ENCODE results near the gene TSPAN6.

TSPAN6 gene

DNA sequence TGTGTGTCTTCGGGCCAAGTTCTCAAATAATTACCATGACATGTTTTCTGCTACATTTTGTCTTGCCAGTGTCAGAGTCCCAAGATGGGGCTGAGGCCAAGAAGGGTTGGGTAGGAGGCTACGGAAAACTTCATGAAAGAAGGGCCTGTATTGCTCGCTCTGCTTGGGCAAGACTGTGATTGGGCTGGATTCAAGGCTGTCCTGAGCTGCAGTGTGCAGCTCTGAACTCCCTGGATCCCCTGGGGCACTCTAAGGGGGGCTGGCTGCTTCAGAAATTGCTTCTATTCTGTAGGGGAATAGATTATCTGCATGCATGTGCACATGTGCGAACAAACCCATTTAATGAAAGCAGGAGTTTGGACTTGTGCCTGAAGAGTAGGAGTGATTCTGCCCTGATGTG is 13.6 kb downstream of the TSPAN6 start:
- H3K4me3 ChIP-seq (ENCODE audit: insufficient read depth, low read depth, low read length): no peak overlapping the region
- H3K27ac ChIP-seq (ENCODE audit: insufficient read depth, low read depth, low read length, poor library complexity, severe bottlenecking): no peak overlapping the region
- 88 to 89% methylated on average over 3 to 4 of the region's 4 CpGs for WGBS, 2 experiments
- H3K27me3 ChIP-seq (ENCODE audit: control insufficient read depth, insufficient read depth, low read length, poor library complexity, severe bottlenecking): no peaks in the 10 kb centered on the region
- H3K36me3 ChIP-seq (ENCODE audit: control insufficient read depth, insufficient read depth, low read length): no peaks in the 10 kb centered on the region
- no peaks in the 10 kb centered on the region for H3K4me1 ChIP-seq (ENCODE audit: control insufficient read depth, insufficient read depth, low read length)
- no peaks in the 10 kb centered on the region for H3K9me3 ChIP-seq (ENCODE audit: control insufficient read depth, low read length)

- no peaks in the 10 kb centered on the region for H3K4me1 ChIP-seq (ENCODE audit: control insufficient read depth, insufficient read depth, low read length)
- H3K4me3 ChIP-seq (ENCODE audit: insufficient read depth, low read depth, low read length): no peak overlapping the region
- 31 to 54% methylated on average over 3 of the region's 3 CpGs for WGBS, 2 experiments
- no peaks in the 10 kb centered on the region for H3K27me3 ChIP-seq (ENCODE audit: control insufficient read depth, insufficient read depth, low read length, poor library complexity, severe bottlenecking)
- no peak overlapping the region for H3K27ac ChIP-seq (ENCODE audit: insufficient read depth, low read depth, low read length, poor library complexity, severe bottlenecking)
- no peaks in the 10 kb centered on the region for H3K9me3 ChIP-seq (ENCODE audit: control insufficient read depth, low read length)
- no peaks in the 10 kb centered on the region for H3K36me3 ChIP-seq (ENCODE audit: control insufficient read depth, insufficient read depth, low read length)
Measured at GRCh38 chrX:100615005-100615404, 21.6 kb downstream of the TSPAN6 start.

DNA sequence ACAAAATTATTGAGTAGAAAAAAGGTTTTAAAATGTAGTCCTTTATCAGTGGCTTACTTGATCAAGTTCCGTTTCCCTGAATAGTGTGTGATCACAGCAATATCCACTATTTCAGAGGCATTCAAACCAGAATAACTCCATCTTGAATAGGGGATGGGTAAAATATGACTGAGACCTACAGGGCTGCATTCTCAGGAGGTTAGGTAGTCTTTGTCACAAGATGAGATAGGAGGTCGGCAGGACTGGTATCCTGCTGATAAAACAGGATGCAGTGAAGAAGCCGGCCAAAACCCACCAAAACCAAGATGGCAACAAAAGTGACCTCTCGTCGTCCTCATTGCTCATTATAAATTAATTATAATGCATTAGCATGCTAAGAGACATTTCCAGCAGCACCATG is 24.7 kb downstream of the TSPAN6 start:
- WGBS, 2 experiments: 74 to 100% methylated on average over 4 of the region's 5 CpGs
- H3K9me3 ChIP-seq (ENCODE audit: control insufficient read depth, low read length): no peaks in the 10 kb centered on the region
- H3K27me3 ChIP-seq (ENCODE audit: control insufficient read depth, insufficient read depth, low read length, poor library complexity, severe bottlenecking): no peaks in the 10 kb centered on the region
- no peaks in the 10 kb centered on the region for H3K4me1 ChIP-seq (ENCODE audit: control insufficient read depth, insufficient read depth, low read length)
- no peaks in the 10 kb centered on the region for H3K36me3 ChIP-seq (ENCODE audit: control insufficient read depth, insufficient read depth, low read length)
- H3K27ac ChIP-seq (ENCODE audit: insufficient read depth, low read depth, low read length, poor library complexity, severe bottlenecking): no peak overlapping the region
- no peak overlapping the region for H3K4me3 ChIP-seq (ENCODE audit: insufficient read depth, low read depth, low read length)

GRCh38 chrX:100609591-100609990 is 27.0 kb downstream of the TSPAN6 start:
- no peak overlapping the region for H3K4me3 ChIP-seq (ENCODE audit: insufficient read depth, low read depth, low read length)
- no peaks in the 10 kb centered on the region for H3K9me3 ChIP-seq (ENCODE audit: control insufficient read depth, low read length)
- H3K4me1 ChIP-seq (ENCODE audit: control insufficient read depth, insufficient read depth, low read length): no peaks in the 10 kb centered on the region
- no peak overlapping the region for H3K27ac ChIP-seq (ENCODE audit: insufficient read depth, low read depth, low read length, poor library complexity, severe bottlenecking)
- 0 to 9% methylated on average over 1 of the region's 1 CpG for WGBS, 2 experiments
- H3K27me3 ChIP-seq (ENCODE audit: control insufficient read depth, insufficient read depth, low read length, poor library complexity, severe bottlenecking): no peaks in the 10 kb centered on the region
- no peaks in the 10 kb centered on the region for H3K36me3 ChIP-seq (ENCODE audit: control insufficient read depth, insufficient read depth, low read length)

- Histone ChIP-seq H3K27me3 (ENCODE audit: control insufficient read depth, insufficient read depth, low read length, poor library complexity, severe bottlenecking) (no peaks in the 10 kb centered on the region), H3K9me3 (ENCODE audit: control insufficient read depth, low read length) (no peaks in the 10 kb centered on the region), H3K4me3 (ENCODE audit: insufficient read depth, low read depth, low read length) (no peak overlapping the region), H3K36me3 (ENCODE audit: control insufficient read depth, insufficient read depth, low read length) (no peaks in the 10 kb centered on the region), H3K4me1 (ENCODE audit: control insufficient read depth, insufficient read depth, low read length) (no peaks in the 10 kb centered on the region), H3K27ac (ENCODE audit: insufficient read depth, low read depth, low read length, poor library complexity, severe bottlenecking) (no peak overlapping the region)
- WGBS, 2 experiments: 80% methylated on average over 1 of the region's 1 CpG; no CpG with 5 or more reads in 1 of the 2 experiments
Measured at GRCh38 chrX:100606753-100607152, 29.9 kb downstream of the TSPAN6 start.

DNA sequence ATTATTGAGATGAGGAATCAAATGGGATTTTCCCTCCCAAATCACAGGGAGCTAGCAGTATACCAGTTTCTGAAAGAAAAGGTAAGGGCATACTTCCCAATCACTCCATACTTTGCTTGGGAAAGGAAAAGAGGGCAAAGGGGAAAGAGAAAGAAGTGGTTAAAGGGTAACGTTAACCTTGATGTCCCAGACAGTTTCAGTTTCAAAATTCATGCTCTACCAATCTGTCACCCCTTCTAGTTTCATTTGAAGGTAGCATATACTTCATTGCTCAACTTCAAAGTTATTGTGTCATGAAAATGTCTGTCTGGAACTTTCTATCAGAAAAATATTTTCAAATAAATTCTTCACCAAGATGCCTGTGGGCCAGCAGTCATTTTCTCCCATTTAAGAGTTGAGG is 35.8 kb downstream of the TSPAN6 start:
- Histone ChIP-seq H3K4me1 (ENCODE audit: control insufficient read depth, insufficient read depth, low read length) (no peaks in the 10 kb centered on the region), H3K9me3 (ENCODE audit: control insufficient read depth, low read length) (no peaks in the 10 kb centered on the region), H3K27ac (ENCODE audit: insufficient read depth, low read depth, low read length, poor library complexity, severe bottlenecking) (no peak overlapping the region), H3K4me3 (ENCODE audit: insufficient read depth, low read depth, low read length) (no peak overlapping the region), H3K36me3 (ENCODE audit: control insufficient read depth, insufficient read depth, low read length) (no peaks in the 10 kb centered on the region), H3K27me3 (ENCODE audit: control insufficient read depth, insufficient read depth, low read length, poor library complexity, severe bottlenecking) (no peaks in the 10 kb centered on the region)
- 83% methylated on average over 1 of the region's 1 CpG; no CpG with 5 or more reads in 1 of the 2 experiments for WGBS, 2 experiments

DNA sequence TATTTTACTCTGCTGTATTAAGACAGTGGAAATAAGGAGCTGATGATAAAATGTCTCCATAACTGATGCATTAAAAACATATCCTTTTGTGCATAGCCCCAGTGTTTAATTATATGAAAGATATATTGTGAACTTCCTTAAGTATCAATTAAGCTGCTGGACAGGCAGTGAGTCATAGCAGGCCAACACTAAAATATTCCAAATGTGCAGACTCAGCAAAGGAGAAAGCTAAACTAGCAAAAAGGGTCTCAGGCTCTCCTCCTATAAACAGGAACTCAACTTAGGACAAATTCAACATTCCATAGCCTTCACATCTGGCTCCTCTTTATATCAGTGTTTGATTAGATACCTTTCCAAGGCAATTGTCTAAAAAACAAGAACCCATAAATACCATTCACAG is 36.3 kb downstream of the TSPAN6 start:
- no peaks in the 10 kb centered on the region for H3K9me3 ChIP-seq (ENCODE audit: control insufficient read depth, low read length)
- H3K27me3 ChIP-seq (ENCODE audit: control insufficient read depth, insufficient read depth, low read length, poor library complexity, severe bottlenecking): no peaks in the 10 kb centered on the region
- H3K27ac ChIP-seq (ENCODE audit: insufficient read depth, low read depth, low read length, poor library complexity, severe bottlenecking): no peak overlapping the region
- no peaks in the 10 kb centered on the region for H3K4me1 ChIP-seq (ENCODE audit: control insufficient read depth, insufficient read depth, low read length)
- no peak overlapping the region for H3K4me3 ChIP-seq (ENCODE audit: insufficient read depth, low read depth, low read length)
- H3K36me3 ChIP-seq (ENCODE audit: control insufficient read depth, insufficient read depth, low read length): no peaks in the 10 kb centered on the region

DNA sequence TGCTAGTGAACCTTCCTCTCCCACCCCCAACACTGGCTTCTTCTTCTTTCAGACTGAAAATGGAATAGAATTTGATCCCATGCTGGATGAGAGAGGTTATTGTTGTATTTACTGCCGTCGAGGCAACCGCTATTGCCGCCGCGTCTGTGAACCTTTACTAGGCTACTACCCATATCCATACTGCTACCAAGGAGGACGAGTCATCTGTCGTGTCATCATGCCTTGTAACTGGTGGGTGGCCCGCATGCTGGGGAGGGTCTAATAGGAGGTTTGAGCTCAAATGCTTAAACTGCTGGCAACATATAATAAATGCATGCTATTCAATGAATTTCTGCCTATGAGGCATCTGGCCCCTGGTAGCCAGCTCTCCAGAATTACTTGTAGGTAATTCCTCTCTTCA is 37.1 kb downstream of the TSPAN6 start:
- Histone ChIP-seq H3K36me3 (ENCODE audit: control insufficient read depth, insufficient read depth, low read length) (no peaks in the 10 kb centered on the region), H3K9me3 (ENCODE audit: control insufficient read depth, low read length) (no peaks in the 10 kb centered on the region), H3K4me3 (ENCODE audit: insufficient read depth, low read depth, low read length) (no peak overlapping the region), H3K4me1 (ENCODE audit: control insufficient read depth, insufficient read depth, low read length) (no peaks in the 10 kb centered on the region), H3K27me3 (ENCODE audit: control insufficient read depth, insufficient read depth, low read length, poor library complexity, severe bottlenecking) (no peaks in the 10 kb centered on the region), H3K27ac (ENCODE audit: insufficient read depth, low read depth, low read length, poor library complexity, severe bottlenecking) (no peak overlapping the region)
- 82 to 92% methylated on average over 2 to 6 of the region's 9 CpGs for WGBS, 2 experiments

DNA sequence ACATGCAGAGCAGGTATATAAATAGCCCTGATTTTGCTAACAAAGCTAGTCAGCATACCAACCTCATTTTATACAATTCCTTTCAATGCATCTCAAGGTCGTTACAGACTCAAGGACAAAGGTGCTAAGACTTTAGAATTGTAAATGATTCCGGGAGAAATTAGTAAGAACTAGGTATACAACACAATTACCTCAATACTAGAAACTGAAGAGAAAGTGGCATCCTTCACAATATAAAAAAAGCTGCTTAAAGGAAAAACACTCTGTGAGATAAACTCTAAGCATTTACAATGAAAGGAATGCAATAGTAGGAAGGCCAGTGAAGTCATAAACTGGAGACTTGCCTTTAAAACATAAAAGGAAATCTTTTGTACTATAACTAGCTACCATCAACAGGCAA is 40.0 kb downstream of the TSPAN6 start:
- no peaks in the 10 kb centered on the region for H3K4me1 ChIP-seq (ENCODE audit: control insufficient read depth, insufficient read depth, low read length)
- H3K27ac ChIP-seq (ENCODE audit: insufficient read depth, low read depth, low read length, poor library complexity, severe bottlenecking): no peak overlapping the region
- H3K9me3 ChIP-seq (ENCODE audit: control insufficient read depth, low read length): no peaks in the 10 kb centered on the region
- H3K4me3 ChIP-seq (ENCODE audit: insufficient read depth, low read depth, low read length): no peak overlapping the region
- H3K27me3 ChIP-seq (ENCODE audit: control insufficient read depth, insufficient read depth, low read length, poor library complexity, severe bottlenecking): no peaks in the 10 kb centered on the region
- WGBS, 2 experiments: 83% methylated on average over 1 of the region's 2 CpGs; no CpG with 5 or more reads in 1 of the 2 experiments
- no peaks in the 10 kb centered on the region for H3K36me3 ChIP-seq (ENCODE audit: control insufficient read depth, insufficient read depth, low read length)

DNA sequence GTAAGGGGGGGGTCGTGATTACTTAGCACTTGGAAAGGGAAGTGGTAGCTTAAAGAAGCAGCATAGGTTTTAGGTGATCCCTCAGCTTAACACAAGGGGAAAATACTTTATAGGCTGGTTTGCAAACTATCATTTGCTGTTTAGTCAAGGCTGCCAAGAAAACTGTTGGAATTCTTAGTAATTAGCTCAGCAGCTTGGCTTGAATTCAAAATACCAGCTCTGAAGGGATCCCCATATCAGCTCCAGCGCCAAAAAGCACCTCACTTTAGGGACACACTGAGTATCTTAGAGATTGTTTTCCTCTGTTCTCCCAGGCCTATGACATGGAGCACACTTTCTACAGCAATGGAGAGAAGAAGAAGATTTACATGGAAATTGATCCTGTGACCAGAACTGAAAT is 43.0 kb downstream of the TSPAN6 start:
- 13 to 33% methylated on average over 2 of the region's 2 CpGs for WGBS, 2 experiments
- no peaks in the 10 kb centered on the region for H3K9me3 ChIP-seq (ENCODE audit: control insufficient read depth, low read length)

GRCh38 chrX:100593126-100593525 is 43.5 kb downstream of the TSPAN6 start:
- no peak overlapping the region for H3K4me3 ChIP-seq (ENCODE audit: insufficient read depth, low read depth, low read length)
- no peaks in the 10 kb centered on the region for H3K27me3 ChIP-seq (ENCODE audit: control insufficient read depth, insufficient read depth, low read length, poor library complexity, severe bottlenecking)
- no peaks in the 10 kb centered on the region for H3K4me1 ChIP-seq (ENCODE audit: control insufficient read depth, insufficient read depth, low read length)
- WGBS, 2 experiments: 69 to 75% methylated on average over 2 of the region's 2 CpGs
- H3K36me3 ChIP-seq (ENCODE audit: control insufficient read depth, insufficient read depth, low read length): no peaks in the 10 kb centered on the region
- no peak overlapping the region for H3K27ac ChIP-seq (ENCODE audit: insufficient read depth, low read depth, low read length, poor library complexity, severe bottlenecking)
- H3K9me3 ChIP-seq (ENCODE audit: control insufficient read depth, low read length): no peaks in the 10 kb centered on the region

More for the DNA sequence above, 43.0 kb downstream of the TSPAN6 start:
- H3K27me3 ChIP-seq (ENCODE audit: control insufficient read depth, insufficient read depth, low read length, poor library complexity, severe bottlenecking): no peaks in the 10 kb centered on the region
- H3K36me3 ChIP-seq (ENCODE audit: control insufficient read depth, insufficient read depth, low read length): no peaks in the 10 kb centered on the region
- H3K4me3 ChIP-seq (ENCODE audit: insufficient read depth, low read depth, low read length): no peak overlapping the region
- H3K27ac ChIP-seq (ENCODE audit: insufficient read depth, low read depth, low read length, poor library complexity, severe bottlenecking): no peak overlapping the region
- H3K4me1 ChIP-seq (ENCODE audit: control insufficient read depth, insufficient read depth, low read length): no peaks in the 10 kb centered on the region
